AG04449 (cell line): ENCODE measurements around the gene VGLL4.

Experiments
- CTCF ChIA-PET: fragments of 350-600 bp; formaldehyde crosslinking; extraction: SDS; loops from one replicate; lab custom pipeline; 2021; ENCODE audit warnings: antibody characterized with exemption; lab: Yijun Ruan, JAX
- POLR2A ChIA-PET: fragments of 400-600, 350-600 bp; formaldehyde crosslinking; extraction: SDS; loops from one replicate; lab custom pipeline; 2020; ENCODE audit warnings: antibody characterized with exemption, inconsistent platforms; lab: Yijun Ruan, JAX
- DNase-seq: peaks from one replicate; pipeline ENCODE4 v3.0.0-alpha.2; 2010; ENCODE audit warnings: low read depth, low spot score
- H3K4me3 ChIP-seq: 2 replicates; pipeline ENCODE4 v1.5.1; 2011; ENCODE audit warnings: low read depth, mild to moderate bottlenecking, control low read depth, low read length
- TF ChIP-seq, protein P1 (sequence below): IDR thresholded peaks from one replicate; pipeline ENCODE4 v1.5.1; 2011; ENCODE audit warnings: mild to moderate bottlenecking, moderate library complexity, low read length, control low read depth, inconsistent platforms; ENCODE audit not compliant: insufficient read depth; ENCODE audit errors: missing control alignments

Gene VGLL4

DNA sequence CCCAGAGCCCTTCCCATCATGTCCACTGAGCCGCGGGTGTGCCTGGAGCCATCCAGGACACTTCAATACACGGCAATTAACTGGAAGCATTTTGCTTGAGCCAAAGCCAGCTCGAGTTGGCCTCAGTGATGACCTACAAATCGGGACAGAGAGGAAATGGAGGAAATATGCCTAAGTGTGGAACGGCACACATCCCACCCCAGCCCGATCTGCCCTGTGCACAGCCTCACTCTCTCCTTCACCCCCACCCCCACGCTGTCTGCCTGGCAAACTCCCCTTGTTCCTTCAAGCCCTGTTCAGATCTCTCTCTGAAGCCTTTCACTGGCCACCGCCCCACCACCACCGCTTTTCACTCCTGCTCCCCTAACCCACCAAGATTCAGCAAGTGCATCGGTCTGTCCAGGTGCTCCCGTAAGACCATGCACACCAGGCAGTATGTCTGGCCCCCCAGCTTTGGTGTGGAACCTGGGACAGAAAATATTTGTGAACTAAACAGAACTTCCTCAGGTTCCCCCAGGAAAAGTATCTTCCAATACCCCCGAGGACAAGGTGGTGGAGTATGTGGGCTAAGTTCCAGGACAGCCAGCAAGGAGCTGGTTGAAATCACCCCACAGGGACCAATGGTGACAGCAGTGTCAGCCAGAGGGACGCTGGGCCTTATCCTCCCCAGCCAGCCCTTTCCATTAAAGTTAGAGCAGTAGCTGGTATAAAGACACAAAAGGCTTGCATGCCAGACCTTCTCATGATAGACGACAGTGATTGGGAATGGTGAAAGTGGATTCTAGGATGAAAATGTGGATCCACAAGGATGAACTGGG is 83.7 kb downstream of the VGLL4 start:
- POLR2A ChIA-PET: no interaction called here
- no peak overlapping the region for H3K4me3 ChIP-seq
- DNase-seq: no peak
- CTCF ChIA-PET: interaction anchor here (0.8 to 4.1 kb wide), 5 partner anchors 90 to 181 kb away, joined by 3 to 19 read pairs (median 4); no protein-coding TSS in a partner anchor
- TF ChIP-seq, protein P1, sequence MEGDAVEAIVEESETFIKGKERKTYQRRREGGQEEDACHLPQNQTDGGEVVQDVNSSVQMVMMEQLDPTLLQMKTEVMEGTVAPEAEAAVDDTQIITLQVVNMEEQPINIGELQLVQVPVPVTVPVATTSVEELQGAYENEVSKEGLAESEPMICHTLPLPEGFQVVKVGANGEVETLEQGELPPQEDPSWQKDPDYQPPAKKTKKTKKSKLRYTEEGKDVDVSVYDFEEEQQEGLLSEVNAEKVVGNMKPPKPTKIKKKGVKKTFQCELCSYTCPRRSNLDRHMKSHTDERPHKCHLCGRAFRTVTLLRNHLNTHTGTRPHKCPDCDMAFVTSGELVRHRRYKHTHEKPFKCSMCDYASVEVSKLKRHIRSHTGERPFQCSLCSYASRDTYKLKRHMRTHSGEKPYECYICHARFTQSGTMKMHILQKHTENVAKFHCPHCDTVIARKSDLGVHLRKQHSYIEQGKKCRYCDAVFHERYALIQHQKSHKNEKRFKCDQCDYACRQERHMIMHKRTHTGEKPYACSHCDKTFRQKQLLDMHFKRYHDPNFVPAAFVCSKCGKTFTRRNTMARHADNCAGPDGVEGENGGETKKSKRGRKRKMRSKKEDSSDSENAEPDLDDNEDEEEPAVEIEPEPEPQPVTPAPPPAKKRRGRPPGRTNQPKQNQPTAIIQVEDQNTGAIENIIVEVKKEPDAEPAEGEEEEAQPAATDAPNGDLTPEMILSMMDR: no peak

DNA sequence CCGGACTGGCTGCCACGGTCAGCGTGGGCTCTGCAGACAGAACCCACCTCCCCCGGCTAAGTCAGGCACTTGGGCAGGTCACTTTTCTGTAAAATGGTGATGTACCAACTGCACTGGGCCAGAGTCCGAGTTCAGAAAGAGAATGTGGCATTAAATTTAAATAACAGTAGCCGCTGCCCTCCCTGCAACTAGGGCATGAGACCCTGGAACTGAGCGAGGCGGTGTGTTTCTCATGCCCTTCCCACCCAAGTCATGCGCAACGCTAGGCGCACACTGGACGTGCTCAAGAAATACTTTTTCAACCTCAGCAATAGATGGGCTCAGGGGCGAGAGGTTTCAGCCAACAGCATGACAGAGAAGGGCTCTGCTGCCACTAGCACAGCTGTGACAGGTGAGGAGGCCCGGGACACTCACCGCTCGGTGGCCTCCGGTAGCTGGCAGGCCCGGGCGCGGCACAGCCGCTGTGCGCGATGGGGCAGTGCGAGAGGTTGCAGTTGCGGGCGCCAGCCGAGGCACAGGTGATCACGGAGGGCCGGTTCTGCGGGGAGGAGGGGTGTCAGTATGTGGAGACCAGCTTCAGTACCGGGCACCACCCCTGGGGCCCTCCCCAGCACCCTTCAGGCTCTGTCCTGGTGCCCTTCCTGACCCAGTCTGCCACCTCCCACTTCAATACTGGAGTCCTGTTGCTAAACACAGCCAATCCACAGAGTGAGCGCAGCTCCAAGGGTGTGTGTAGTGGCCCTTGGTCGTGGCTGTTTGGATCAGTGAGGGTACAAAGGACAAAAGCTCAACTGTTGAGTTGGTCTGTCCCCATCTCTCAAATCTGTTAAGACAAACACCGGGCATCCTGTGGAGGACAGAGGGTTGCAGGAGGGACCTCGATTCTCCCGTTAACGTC is 84.5 kb downstream of the VGLL4 start:
- no peak overlapping the region for H3K4me3 ChIP-seq
- ChIA-PET CTCF (interaction anchor here (0.8 to 1.4 kb wide), 3 partner anchors 91 to 180 kb away, joined by 3 to 4 read pairs (median 4); no protein-coding TSS in a partner anchor), POLR2A (interaction anchor here (1.8 kb wide), 1 partner anchor 9 kb away, joined by 8 read pairs; no protein-coding TSS in a partner anchor)
- DNase-seq: no peak
- TF ChIP-seq, protein P1: no peak

DNA sequence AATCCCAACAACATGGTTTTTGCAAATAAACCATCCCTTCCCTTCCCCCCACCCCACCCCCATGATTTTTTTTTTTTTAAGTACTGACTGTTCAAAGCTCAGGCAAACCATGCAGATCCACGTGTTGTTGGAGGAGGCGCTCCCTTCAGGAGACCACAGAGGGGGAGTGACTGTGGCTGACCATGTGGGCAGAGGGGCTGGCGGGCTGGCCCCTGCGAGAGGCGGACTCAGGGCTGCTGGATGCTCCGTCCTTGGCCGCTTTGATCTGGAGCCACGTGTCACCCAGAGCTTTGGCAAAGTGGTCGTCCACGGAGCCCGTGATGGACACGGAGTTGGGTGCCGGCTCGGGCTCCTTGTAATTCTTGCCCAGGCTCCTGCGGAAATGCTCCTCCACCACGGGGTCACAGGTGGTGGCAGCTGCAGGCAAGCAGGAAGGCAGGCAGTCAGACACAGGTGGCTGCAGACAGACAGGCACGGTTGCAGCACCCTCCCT is 85.3 kb downstream of the VGLL4 start:
- TF ChIP-seq, protein P1: no peak
- CTCF ChIA-PET: interaction anchor here (1.4 to 6.4 kb wide), 4 partner anchors 92 to 277 kb away, joined by 4 to 48 read pairs (median 8); no protein-coding TSS in a partner anchor
- no peak for DNase-seq
- no peak overlapping the region for H3K4me3 ChIP-seq
- POLR2A ChIA-PET: interaction anchor here (1.8 kb wide), 1 partner anchor 10 kb away, joined by 8 read pairs; no protein-coding TSS in a partner anchor

DNA sequence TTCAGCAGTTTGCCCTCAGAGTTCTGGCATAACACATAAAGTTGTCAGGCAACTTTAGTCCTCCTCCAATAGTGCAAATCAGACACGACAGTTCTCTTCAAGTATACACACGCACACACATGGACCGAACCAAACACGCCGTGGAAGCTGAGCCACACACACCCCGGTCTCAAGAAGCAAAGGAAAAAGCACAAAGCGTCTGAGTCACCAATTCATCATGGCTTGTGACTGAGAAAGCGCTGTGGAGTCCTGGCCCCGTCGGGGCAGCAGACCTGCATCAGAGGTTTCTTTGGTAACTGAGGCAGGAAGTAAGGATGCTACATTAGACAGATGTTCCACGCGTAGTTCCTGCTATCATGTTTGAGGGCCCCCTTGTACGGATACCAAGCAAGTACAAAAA is 85.7 kb downstream of the VGLL4 start:
- H3K4me3 ChIP-seq: no peak overlapping the region
- POLR2A ChIA-PET: interaction anchor here (0.6 to 1.8 kb wide), 4 partner anchors 10 to 92 kb away, joined by 3 to 8 read pairs (median 3); no protein-coding TSS in a partner anchor
- TF ChIP-seq, protein P1: no peak
- CTCF ChIA-PET: interaction anchor here (1.2 to 6.4 kb wide), 5 partner anchors 10 to 278 kb away, joined by 3 to 48 read pairs (median 4); no protein-coding TSS in a partner anchor
- DNase-seq: no peak

DNA sequence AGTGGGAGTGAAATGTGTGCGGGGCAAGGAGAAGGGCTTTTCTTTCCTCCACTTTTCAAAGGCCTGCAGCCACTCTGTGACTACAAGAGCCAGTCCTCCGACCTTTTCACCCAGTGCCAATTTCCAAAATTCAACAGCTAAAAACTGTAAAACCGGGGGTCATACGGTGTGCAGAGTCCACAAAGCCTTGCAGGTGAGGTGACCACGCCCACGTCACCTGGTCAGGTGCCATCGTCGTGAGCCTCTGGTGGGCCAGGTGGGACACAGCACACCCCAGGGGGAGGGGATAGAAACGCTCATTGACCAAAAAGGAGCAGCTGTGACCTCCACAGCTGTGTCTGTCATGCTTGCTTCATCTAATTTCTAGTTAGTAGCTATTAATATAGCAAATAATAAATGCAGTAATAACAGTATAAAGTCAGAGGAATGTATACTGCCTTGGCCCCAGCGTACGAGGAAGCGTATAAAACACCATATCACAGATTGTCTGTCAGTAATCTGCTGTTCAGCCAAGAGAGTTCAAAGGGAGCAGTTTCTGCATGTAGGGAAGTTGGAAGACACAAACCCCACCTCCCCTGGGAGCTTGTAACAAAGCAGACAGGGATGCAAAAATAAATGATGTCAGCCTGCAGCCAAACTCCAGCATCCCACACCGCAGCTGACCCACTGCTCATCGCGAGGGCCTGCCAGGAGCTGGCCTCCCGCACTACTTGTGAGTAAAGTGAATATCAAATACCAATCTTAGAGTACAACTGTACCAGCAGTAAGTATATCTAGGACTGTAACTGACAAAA is 86.7 kb downstream of the VGLL4 start:
- DNase-seq: peak; percentile 49
- H3K4me3 ChIP-seq: no peak overlapping the region
- TF ChIP-seq, protein P1: no peak
- ChIA-PET POLR2A (interaction anchor here (0.6 to 1.1 kb wide), 9 partner anchors 11 to 118 kb away, joined by 3 to 4 read pairs (median 3); partner anchors contain the start of gene VGLL4), CTCF (interaction anchor here (1.2 to 6.4 kb wide), 5 partner anchors 11 to 279 kb away, joined by 3 to 48 read pairs (median 4); no protein-coding TSS in a partner anchor)
